Naive thymus-derived CD4-positive, alpha-beta T cell (primary cell): ENCODE data around the gene KRT14. TPM values are rescaled to one million over a fixed set of nuclear protein-coding genes. Genes with fewer than 3 reads are reported as not detected.

ENCODE experiments used
- ATAC-seq: fragments of 150-1000 bp; cut with Tn5 transposase; 2 replicates; pipeline ENCODE4 v1.10.0; 2021; ENCODE audit warnings: mild to moderate bottlenecking, moderate library complexity
- CTCF ChIA-PET: fragments of 350-600 bp; sonication (Branson Sonifier 250); formaldehyde crosslinking; loops from one replicate; lab custom pipeline; 2021; ENCODE audit warnings: antibody characterized with exemption; lab: Charles Lee
- POLR2A ChIA-PET: fragments of 350-600 bp; sonication (Branson Sonifier 250); formaldehyde crosslinking; loops from one replicate; lab custom pipeline; 2021; ENCODE audit warnings: antibody characterized with exemption, inconsistent platforms; lab: Charles Lee
- DNase-seq, 9 donors: peaks; one replicate each; pipeline versions ENCODE4 v3.0.0 to v3.0.0-alpha.2; 2020 to 2022; ENCODE audit warnings: mixed read lengths in 1 of 9
- H3K27ac ChIP-seq: one replicate; pipeline ENCODE4 v1.7.0; 2013; ENCODE audit warnings: mild to moderate bottlenecking, low read depth, low read length, moderate library complexity
- H3K27me3 ChIP-seq, 2 donors: one replicate each; pipeline ENCODE4 v1.7.0; 2013; ENCODE audit warnings: low read length in 2 of 2, mild to moderate bottlenecking in 2 of 2, moderate library complexity in 2 of 2; ENCODE audit not compliant: control insufficient read depth in 2 of 2, insufficient read depth in 2 of 2
- H3K36me3 ChIP-seq, 3 experiments: 1 replicate in 2 of 3; 2 replicates in 1 of 3; pipeline ENCODE4 v1.7.0; 2013; ENCODE audit warnings: low read length in 3 of 3, mild to moderate bottlenecking in 3 of 3, moderate library complexity in 1 of 3; ENCODE audit not compliant: insufficient read depth in 3 of 3, control insufficient read depth in 2 of 3
- H3K4me1 ChIP-seq, 2 donors: one replicate each; pipeline ENCODE4 v1.7.0; 2013; ENCODE audit warnings: low read length in 2 of 2, mild to moderate bottlenecking in 2 of 2, moderate library complexity in 1 of 2; ENCODE audit not compliant: control insufficient read depth in 2 of 2, insufficient read depth in 2 of 2
- H3K4me3 ChIP-seq: 2 replicates; pipeline ENCODE4 v1.7.0; 2013; ENCODE audit warnings: mild to moderate bottlenecking, low read length
- H3K9me3 ChIP-seq, 3 experiments: 1 replicate in 2 of 3; 2 replicates in 1 of 3; pipeline ENCODE4 v1.7.0; 2013; ENCODE audit warnings: low read length in 3 of 3; ENCODE audit not compliant: control insufficient read depth in 2 of 3
- H3K27ac Mint-ChIP-seq, 9 donors: one replicate each; pipeline ENCODE4 v1.8.0; 2020 to 2022; ENCODE audit warnings: mixed read lengths in 9 of 9, mild to moderate bottlenecking in 8 of 9, moderate library complexity in 5 of 9, inconsistent platforms in 2 of 9
- H3K27me3 Mint-ChIP-seq, 5 donors: one replicate each; pipeline ENCODE4 v1.8.0; 2021 to 2022; ENCODE audit warnings: mixed read lengths in 5 of 5, mild to moderate bottlenecking in 1 of 5
- H3K36me3 Mint-ChIP-seq, 5 donors: one replicate each; pipeline ENCODE4 v1.8.0; 2020 to 2022; ENCODE audit warnings: mixed read lengths in 5 of 5, mild to moderate bottlenecking in 3 of 5, inconsistent platforms in 1 of 5
- H3K4me1 Mint-ChIP-seq, 7 donors: one replicate each; pipeline ENCODE4 v1.8.0; 2020 to 2022; ENCODE audit warnings: mixed read lengths in 7 of 7, mild to moderate bottlenecking in 3 of 7, inconsistent platforms in 1 of 7
- H3K4me3 Mint-ChIP-seq, 10 donors: one replicate each; pipeline ENCODE4 v1.8.0; 2020 to 2022; ENCODE audit warnings: mild to moderate bottlenecking in 10 of 10, mixed read lengths in 10 of 10, moderate library complexity in 6 of 10, inconsistent platforms in 2 of 10
- H3K9me3 Mint-ChIP-seq, 11 donors: one replicate each; pipeline ENCODE4 v1.8.0; 2020 to 2022; ENCODE audit warnings: mixed read lengths in 11 of 11, mild to moderate bottlenecking in 4 of 11, inconsistent platforms in 1 of 11, moderate library complexity in 1 of 11
- intact Hi-C, 2 donors: fragments of 100-400 bp; cut with micrococcal nuclease; formaldehyde crosslinking; loops; one replicate each; pipeline ENCODE4 v1.15.1; 2023
- polyA plus RNA-seq, 2 donors: library from polyadenylated mRNA; unstranded; fragments of 300-500 nt; fragmentation: Illumina TruSeq; gene quantifications; one replicate each; pipeline ENCODE4 v1.2.3, GENCODE V29; 2021
- total RNA-seq, 6 experiments: library from RNA in 5 of 6; stranded (reverse) in 5 of 6; gene quantifications; 1 replicate in 5 of 6; 2 replicates in 1 of 6; pipeline ENCODE4 v1.2.3 and lab custom pipeline; 2021 to 2026

Gene KRT14
- total and polyA plus RNA-seq, 7 experiments from 2014 or later, result not detected

- Histone ChIP-seq H3K36me3 (no peaks in the 10 kb centered on the region), H3K27ac (no peak overlapping the region), H3K4me1 (peaks cover 0 to under 1% of the 10 kb centered on the region in 2 donors), H3K27me3 (no peaks in the 10 kb centered on the region), H3K4me3 (no peak overlapping the region), H3K9me3 (no peaks in the 10 kb centered on the region)
- Mint-ChIP-seq H3K27me3 (peaks cover 22 to 45% (median 32%) of the 10 kb centered on the region in 5 donors), H3K4me1 (peaks cover 0 to 10% (median 4%) of the 10 kb centered on the region in 7 donors), H3K27ac (no peak overlapping the region), H3K9me3 (no peaks in the 10 kb centered on the region), H3K4me3 (no peak overlapping the region), H3K36me3 (no peaks in the 10 kb centered on the region)
- intact Hi-C loops, result no loop called here
- DNase-seq (no peak), ATAC-seq (no peak)
- ChIA-PET CTCF (no interaction called here), POLR2A (no interaction called here)
Observed at GRCh38 chr17:41561554-41561953, 25.1 kb downstream of the KRT14 start.

GRCh38 chr17:41559548-41559947 lies 27.1 kb downstream of the KRT14 start:
- intact Hi-C loops, result no loop called here
- H3K27ac ChIP-seq, result no peak overlapping the region
- no peaks in the 10 kb centered on the region for H3K9me3 Mint-ChIP-seq

DNA sequence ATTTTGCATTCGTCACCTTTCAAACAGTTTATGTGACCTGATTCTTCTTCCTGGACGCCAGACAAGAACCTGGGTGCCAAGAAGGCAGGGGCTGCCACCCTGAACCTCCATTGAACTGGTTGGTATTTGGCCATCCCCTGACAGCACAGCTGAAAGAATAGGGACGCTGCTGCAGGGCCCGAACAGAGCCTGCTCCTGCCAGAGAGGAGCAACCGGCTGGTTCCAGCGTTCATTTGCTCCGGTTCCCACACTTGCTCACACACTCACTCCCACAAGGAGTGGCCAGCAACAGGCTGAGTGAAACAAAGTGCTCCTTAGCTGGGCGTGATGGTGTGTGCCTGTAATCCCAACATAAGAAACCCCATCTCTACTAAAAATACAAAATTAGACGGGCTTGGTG lies 29.8 kb downstream of the KRT14 start:
- ATAC-seq, result no peak
- intact Hi-C loops, result no loop called here
- H3K4me3 ChIP-seq, result no peak overlapping the region
- DNase-seq, result no peak
- no peaks in the 10 kb centered on the region for H3K4me1 ChIP-seq
- H3K4me1 Mint-ChIP-seq, result peaks cover 0 to 4% (median 0%) of the 10 kb centered on the region in 7 donors
- peaks cover 24 to 47% (median 36%) of the 10 kb centered on the region in 5 donors for H3K27me3 Mint-ChIP-seq
- H3K36me3 ChIP-seq, result no peaks in the 10 kb centered on the region
- H3K27ac Mint-ChIP-seq, result no peak overlapping the region
- no peak overlapping the region for H3K27ac ChIP-seq
- H3K27me3 ChIP-seq, result no peaks in the 10 kb centered on the region
- no peaks in the 10 kb centered on the region for H3K9me3 ChIP-seq
- H3K4me3 Mint-ChIP-seq, result no peak overlapping the region
- H3K36me3 Mint-ChIP-seq, result no peaks in the 10 kb centered on the region
- CTCF ChIA-PET, result no interaction called here
- H3K9me3 Mint-ChIP-seq, result no peaks in the 10 kb centered on the region
- POLR2A ChIA-PET, result no interaction called here

More at GRCh38 chr17:41559548-41559947, 27.1 kb downstream of the KRT14 start:
- peaks cover 28 to 45% (median 32%) of the 10 kb centered on the region in 5 donors for H3K27me3 Mint-ChIP-seq
- ChIA-PET POLR2A (no interaction called here), CTCF (interaction anchor here (1.3 kb wide), 1 partner anchor 11 kb away, joined by 3 read pairs; no protein-coding TSS in a partner anchor)
- H3K4me3 ChIP-seq, result no peak overlapping the region
- DNase-seq (no peak), ATAC-seq (no peak)
- H3K27ac Mint-ChIP-seq, result no peak overlapping the region
- H3K9me3 ChIP-seq, result no peaks in the 10 kb centered on the region
- H3K36me3 Mint-ChIP-seq, result no peaks in the 10 kb centered on the region
- H3K4me1 Mint-ChIP-seq, result no peaks in the 10 kb centered on the region
- H3K36me3 ChIP-seq, result no peaks in the 10 kb centered on the region
- no peaks in the 10 kb centered on the region for H3K27me3 ChIP-seq
- H3K4me3 Mint-ChIP-seq, result no peak overlapping the region
- H3K4me1 ChIP-seq, result no peaks in the 10 kb centered on the region

DNA sequence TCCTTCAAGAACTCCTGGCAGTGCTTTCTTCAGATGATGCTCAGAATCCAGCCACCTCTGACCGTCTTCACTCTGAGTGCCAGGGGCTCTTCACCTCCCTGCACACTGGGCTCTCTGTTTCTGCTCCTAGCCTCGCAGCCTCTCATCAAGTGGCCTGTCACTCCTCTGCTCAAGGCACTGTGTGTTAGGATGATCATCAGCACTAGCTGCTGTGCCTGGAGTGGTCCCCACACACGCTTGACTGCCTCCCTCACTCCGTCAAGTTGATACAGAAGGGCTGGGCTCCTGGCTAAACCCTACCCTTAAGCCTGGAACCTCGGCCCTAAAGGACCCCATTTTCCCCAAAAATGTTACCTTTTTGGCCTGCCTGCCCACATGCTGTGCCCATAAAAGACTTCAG lies 30.4 kb downstream of the KRT14 start:
- CTCF ChIA-PET, result no interaction called here
- intact Hi-C loops, result no loop called here
- ATAC-seq, result no peak
- Histone ChIP-seq H3K4me1 (no peaks in the 10 kb centered on the region), H3K9me3 (no peaks in the 10 kb centered on the region), H3K27me3 (no peaks in the 10 kb centered on the region), H3K27ac (no peak overlapping the region), H3K4me3 (no peak overlapping the region), H3K36me3 (no peaks in the 10 kb centered on the region)
- Mint-ChIP-seq H3K36me3 (no peaks in the 10 kb centered on the region), H3K27ac (no peak overlapping the region), H3K27me3 (peaks cover 20 to 44% (median 38%) of the 10 kb centered on the region in 5 donors), H3K9me3 (no peaks in the 10 kb centered on the region), H3K4me3 (no peak overlapping the region), H3K4me1 (peaks cover 0 to 4% (median 0%) of the 10 kb centered on the region in 7 donors)
- POLR2A ChIA-PET, result no interaction called here
- no peak for DNase-seq

DNA sequence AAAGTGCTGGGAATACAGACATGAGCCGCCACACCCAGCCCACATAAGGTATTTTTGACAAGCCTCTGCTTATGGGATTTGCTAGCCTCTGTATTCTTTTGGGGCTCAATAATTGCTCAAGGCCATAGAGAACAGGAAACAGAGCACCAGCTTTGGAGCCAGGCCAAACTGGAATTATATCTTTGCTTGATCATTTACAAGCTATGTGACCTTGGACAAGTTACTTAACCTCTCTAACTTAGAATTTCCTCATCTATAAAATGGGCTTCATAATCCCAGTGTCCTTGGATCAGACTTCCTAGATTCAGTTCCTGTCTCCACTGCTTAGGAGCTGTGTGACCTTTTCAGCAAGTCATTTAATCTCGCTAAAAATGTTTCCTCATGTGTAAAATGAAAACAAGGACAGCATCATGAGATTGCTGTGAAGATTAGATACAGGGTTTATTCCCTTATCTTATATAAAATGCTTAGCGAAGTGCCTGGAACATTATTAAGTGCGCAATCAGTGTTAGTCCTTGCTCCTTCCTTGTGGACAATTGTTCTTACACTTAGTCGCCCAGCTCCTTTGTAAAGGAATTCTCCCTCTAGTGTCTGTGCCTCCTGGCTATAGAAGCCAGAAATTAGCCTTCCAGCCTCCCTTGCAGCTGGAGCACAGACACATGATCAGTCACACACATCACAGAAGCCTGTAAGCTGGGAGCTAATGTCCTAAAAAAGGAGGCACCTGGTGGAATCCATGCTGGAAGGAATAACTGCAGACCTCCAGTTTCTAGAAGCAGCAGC lies 31.4 kb downstream of the KRT14 start:
- Histone ChIP-seq H3K4me1 (no peaks in the 10 kb centered on the region), H3K4me3 (no peak overlapping the region), H3K27ac (no peak overlapping the region), H3K27me3 (no peaks in the 10 kb centered on the region), H3K36me3 (no peaks in the 10 kb centered on the region), H3K9me3 (no peaks in the 10 kb centered on the region)
- H3K9me3 Mint-ChIP-seq, result no peaks in the 10 kb centered on the region
- DNase-seq, result no peak
- CTCF ChIA-PET, result no interaction called here
- H3K27ac Mint-ChIP-seq, result no peak overlapping the region
- ATAC-seq, result no peak
- intact Hi-C loops, result no loop called here
- H3K4me1 Mint-ChIP-seq, result peaks cover 0 to 4% (median 0%) of the 10 kb centered on the region in 7 donors
- H3K27me3 Mint-ChIP-seq, result peaks cover 18 to 40% (median 33%) of the 10 kb centered on the region in 5 donors
- H3K4me3 Mint-ChIP-seq, result no peak overlapping the region
- POLR2A ChIA-PET, result no interaction called here
- H3K36me3 Mint-ChIP-seq, result no peaks in the 10 kb centered on the region

GRCh38 chr17:41553987-41554680 lies 32.6 kb downstream of the KRT14 start:
- Histone ChIP-seq H3K36me3 (no peaks in the 10 kb centered on the region), H3K27ac (no peak overlapping the region), H3K27me3 (no peaks in the 10 kb centered on the region), H3K4me3 (no peak overlapping the region), H3K9me3 (no peaks in the 10 kb centered on the region), H3K4me1 (peaks cover 5 to 7% of the 10 kb centered on the region in 2 donors)
- intact Hi-C loops, result no loop called here
- Mint-ChIP-seq H3K9me3 (no peaks in the 10 kb centered on the region), H3K4me3 (no peak overlapping the region), H3K27ac (peak overlapping the region in 1 of 9 donors; percentile 60), H3K36me3 (no peaks in the 10 kb centered on the region), H3K4me1 (peaks cover 3 to 10% (median 5%) of the 10 kb centered on the region in 7 donors), H3K27me3 (peaks cover 9 to 34% (median 28%) of the 10 kb centered on the region in 5 donors)
- CTCF ChIA-PET, result no interaction called here
- DNase-seq (no peak), ATAC-seq (no peak)
- POLR2A ChIA-PET, result no interaction called here
